Esophagus squamous epithelium (tissue), 5 donors: ENCODE data around the gene MLLT3. TPM values are rescaled to one million over a fixed set of nuclear protein-coding genes. Genes with fewer than 3 reads are reported as not detected.

ENCODE experiments used
- DNase-seq: peaks from one replicate; lab custom pipeline; 2025; lab: John Stamatoyannopoulos, UW
- H3K27ac ChIP-seq, 4 donors: fragments of 200-600 bp; sonication (generic); one replicate each; pipeline ENCODE4 v1.5.1; 2016 to 2019; ENCODE audit warnings: mild to moderate bottlenecking in 1 of 4
- H3K27me3 ChIP-seq, 4 donors: fragments of 200-600 bp; sonication (generic); 1 replicate in 3 of 4; 2 replicates in 1 of 4; pipeline versions ENCODE4 v1.5.1 to v1.6.0; 2017 to 2021; ENCODE audit warnings: antibody characterized with exemption in 1 of 4
- H3K36me3 ChIP-seq, 3 donors: fragments of 200-600 bp; sonication (generic); one replicate each; pipeline ENCODE4 v1.5.1; 2016 to 2019
- H3K4me1 ChIP-seq, 3 donors: fragments of 200-600 bp; sonication (generic); one replicate each; pipeline ENCODE4 v1.5.1; 2017 to 2019
- H3K4me3 ChIP-seq, 4 donors: fragments of 200-600 bp; sonication (generic); 1 replicate in 3 of 4; 2 replicates in 1 of 4; pipeline ENCODE4 v1.5.1; 2016 to 2019; ENCODE audit warnings: mild to moderate bottlenecking in 2 of 4, moderate library complexity in 1 of 4
- H3K9me3 ChIP-seq, 3 donors: fragments of 200-600 bp; sonication (generic); one replicate each; pipeline ENCODE4 v1.5.1; 2016 to 2019
- CTCF ChIP-seq, 6 experiments: fragments of 450-650 bp in 4 of 6; fragments of 200-600 bp in 2 of 6; sonication (generic) in 2 of 6; IDR thresholded peaks; one replicate each; pipeline ENCODE4 v1.5.1; 2016 to 2019; ENCODE audit warnings: antibody characterized with exemption in 6 of 6, mild to moderate bottlenecking in 4 of 6, moderate library complexity in 4 of 6
- POLR2A ChIP-seq, 4 donors: fragments of 450-650 bp; IDR thresholded peaks; one replicate each; pipeline ENCODE4 v1.6.1; 2017; ENCODE audit warnings: antibody characterized with exemption in 4 of 4, mild to moderate bottlenecking in 4 of 4, moderate library complexity in 3 of 4
- WGBS, 2 donors: methylation state at CpG; one replicate each; pipeline ENCODE4 v1.1.5; 2018; 5-methylcytosine and 5-hydroxymethylcytosine counted together
- intact Hi-C: fragments of 100-400 bp; cut with DNase I; formaldehyde crosslinking; loops from one replicate; pipeline ENCODE4 v1.15.0; 2022
- total RNA-seq, 4 donors: library from RNA; depleted of rRNA; stranded (reverse); fragments of >200 nt; gene quantifications; one replicate each; pipeline ENCODE4 v1.1.0, GENCODE V29; 2016
- donor health status: DM: yes; HTN: yes; CAD: no.

The MLLT3 gene
- total RNA-seq, 4 donors from 2014 or later, result 8.2 to 21.5 (median 8.6) TPM

- H3K9me3 ChIP-seq, result no peaks in the 10 kb centered on the region
- no peaks in the 10 kb centered on the region for H3K36me3 ChIP-seq
- no peak overlapping the region for H3K4me3 ChIP-seq
- no peak for TF ChIP-seq POLR2A (IDR thresholded peaks at IDR 0.05)
- TF ChIP-seq CTCF (IDR thresholded peaks at IDR 0.05), result no peak
- H3K27me3 ChIP-seq, result no peaks in the 10 kb centered on the region
- no peaks in the 10 kb centered on the region for H3K4me1 ChIP-seq
- intact Hi-C loops, result no loop called here
- no peak for DNase-seq
- WGBS, 2 donors, result 41 to 80% methylated on average over 2 of the region's 2 CpGs
- H3K27ac ChIP-seq, result no peak overlapping the region
Observed at GRCh38 chr9:20382460-20383071, 239.7 kb downstream of the MLLT3 start.

- intact Hi-C loops, result no loop called here
- Histone ChIP-seq H3K36me3 (no peaks in the 10 kb centered on the region), H3K4me3 (no peak overlapping the region), H3K9me3 (no peaks in the 10 kb centered on the region), H3K4me1 (no peaks in the 10 kb centered on the region), H3K27ac (no peak overlapping the region), H3K27me3 (no peaks in the 10 kb centered on the region)
- TF ChIP-seq POLR2A (IDR thresholded peaks at IDR 0.05) (no peak), CTCF (IDR thresholded peaks at IDR 0.05) (no peak)
- 77 to 86% methylated on average over 5 of the region's 5 CpGs for WGBS, 2 donors
- DNase-seq, result no peak
Observed at GRCh38 chr9:20380546-20380945, 241.8 kb downstream of the MLLT3 start.

GRCh38 chr9:20379804-20380225, 242.5 kb downstream of the MLLT3 start:
- no peaks in the 10 kb centered on the region for H3K4me1 ChIP-seq
- no peaks in the 10 kb centered on the region for H3K36me3 ChIP-seq
- no peak for DNase-seq
- 83 to 86% methylated on average over 2 of the region's 2 CpGs for WGBS, 2 donors
- H3K9me3 ChIP-seq, result no peaks in the 10 kb centered on the region
- H3K27me3 ChIP-seq, result no peaks in the 10 kb centered on the region
- H3K4me3 ChIP-seq, result no peak overlapping the region
- intact Hi-C loops, result no loop called here
- no peak overlapping the region for H3K27ac ChIP-seq
- TF ChIP-seq POLR2A (IDR thresholded peaks at IDR 0.05) (no peak), CTCF (IDR thresholded peaks at IDR 0.05) (no peak)

- intact Hi-C loops, result no loop called here
- TF ChIP-seq CTCF (IDR thresholded peaks at IDR 0.05) (no peak), POLR2A (IDR thresholded peaks at IDR 0.05) (no peak)
- Histone ChIP-seq H3K27me3 (no peaks in the 10 kb centered on the region), H3K27ac (no peak overlapping the region), H3K36me3 (no peaks in the 10 kb centered on the region), H3K4me3 (no peak overlapping the region), H3K9me3 (no peaks in the 10 kb centered on the region), H3K4me1 (no peaks in the 10 kb centered on the region)
- WGBS, 2 donors, result 82 to 84% methylated on average over 3 of the region's 3 CpGs
- no peak for DNase-seq
Observed at GRCh38 chr9:20378851-20379250, 243.4 kb downstream of the MLLT3 start.

GRCh38 chr9:20377790-20378189, 244.5 kb downstream of the MLLT3 start:
- Histone ChIP-seq H3K36me3 (no peaks in the 10 kb centered on the region), H3K9me3 (no peaks in the 10 kb centered on the region), H3K4me1 (no peaks in the 10 kb centered on the region), H3K27me3 (no peaks in the 10 kb centered on the region), H3K4me3 (no peak overlapping the region), H3K27ac (no peak overlapping the region)
- intact Hi-C loops, result no loop called here
- TF ChIP-seq CTCF (IDR thresholded peaks at IDR 0.05) (no peak), POLR2A (IDR thresholded peaks at IDR 0.05) (no peak)
- no peak for DNase-seq
